ENCODE data around the gene FAM98C. TPM values are rescaled to one million over a fixed set of nuclear protein-coding genes. Genes with fewer than 3 reads are reported as not detected.
"Not testable (repeated sequence)": the region's sequence is repeated elsewhere in the genome, so short reads cannot be mapped to it uniquely, and the experiment has no call there.

FAM98C gene
- total RNA-seq, 2 experiments from 2014 or later, result 21.9 to 31.1 TPM

GRCh38 chr19:38405276-38405675 is 2.4 kb downstream of the FAM98C start:
- no peak for DNase-seq (ENCODE audit: low spot score)
- Histone ChIP-seq H3K9me2 (ENCODE audit: insufficient read depth, low read length) (no peaks in the 10 kb centered on the region), H3K27ac (ENCODE audit: low read depth, low read length, poor library complexity, severe bottlenecking) (no peak overlapping the region), H3K4me2 (ENCODE audit: low read length) (no peak overlapping the region), H3K9me3 (ENCODE audit: low read length) (no peaks in the 10 kb centered on the region), H3K4me1 (ENCODE audit: insufficient read depth, low read length, poor library complexity, severe bottlenecking) (peaks cover 4% of the 10 kb centered on the region), H3K79me2 (ENCODE audit: insufficient read depth, low read depth, low read length) (no peaks in the 10 kb centered on the region), H2AFZ (ENCODE audit: low read length) (no peak overlapping the region), H3K36me3 (ENCODE audit: insufficient read depth, low read length) (peaks cover 7% of the 10 kb centered on the region; the same call in 1 of the 2 replicates), H4K20me1 (ENCODE audit: insufficient read depth, low read length) (no peaks in the 10 kb centered on the region), H3K4me3 (ENCODE audit: low read depth, low read length, poor library complexity, severe bottlenecking) (no peak overlapping the region)
- intact Hi-C loops (cut with micrococcal nuclease; ENCODE audit: unreplicated experiment), result no loop called here
- ChIA-PET CTCF (ENCODE audit: unreplicated experiment) (no interaction called here), POLR2A (interaction anchor here (1.4 kb wide), 1 partner anchor 31 kb away, joined by 5 read pairs; the partner anchor contains the start of gene PSMD8)
- TF ChIP-seq CTCF (conservative IDR thresholded peaks at IDR 0.05; ENCODE audit: low read length) (no peak), EZH2phosphoT487 (IDR thresholded peaks at IDR 0.05; ENCODE audit: borderline replicate concordance, low read depth, low read length) (no peak)
- no TSS peak for BruUV-seq (replicated peaks)

GRCh38 chr19:38409631-38410133 is 6.8 kb downstream of the FAM98C start:
- intact Hi-C loops (cut with micrococcal nuclease; ENCODE audit: unreplicated experiment), result no loop called here

GRCh38 chr19:38410407-38410806 is 7.5 kb downstream of the FAM98C start:
- H4K20me1 ChIP-seq (ENCODE audit: insufficient read depth, low read length); H3K4me1 ChIP-seq (ENCODE audit: insufficient read depth, low read length, poor library complexity, severe bottlenecking); H3K9me3 ChIP-seq (ENCODE audit: low read length); intact Hi-C loops (cut with micrococcal nuclease; ENCODE audit: unreplicated experiment); H3K4me2 ChIP-seq (ENCODE audit: low read length); H3K27ac ChIP-seq (ENCODE audit: low read depth, low read length, poor library complexity, severe bottlenecking); CTCF ChIA-PET (ENCODE audit: unreplicated experiment); H3K36me3 ChIP-seq (ENCODE audit: insufficient read depth, low read length); DNase-seq (ENCODE audit: low spot score); H3K79me2 ChIP-seq (ENCODE audit: insufficient read depth, low read depth, low read length); BruUV-seq (replicated peaks); H2AFZ ChIP-seq (ENCODE audit: low read length); H3K9me2 ChIP-seq (ENCODE audit: insufficient read depth, low read length); H3K4me3 ChIP-seq (ENCODE audit: low read depth, low read length, poor library complexity, severe bottlenecking): not testable (repeated sequence)
- POLR2A ChIA-PET, result interaction anchor here (0.6 to 0.7 kb wide), 2 partner anchors 12 to 319 kb away, joined by 4 read pairs; no protein-coding TSS in a partner anchor

More at GRCh38 chr19:38409631-38410133, 6.8 kb downstream of the FAM98C start:
- Histone ChIP-seq H3K79me2 (ENCODE audit: insufficient read depth, low read depth, low read length) (no peaks in the 10 kb centered on the region), H3K9me3 (ENCODE audit: low read length) (no peaks in the 10 kb centered on the region), H4K20me1 (ENCODE audit: insufficient read depth, low read length) (no peaks in the 10 kb centered on the region), H3K36me3 (ENCODE audit: insufficient read depth, low read length) (peaks cover 7% of the 10 kb centered on the region; the same call in 1 of the 2 replicates), H3K9me2 (ENCODE audit: insufficient read depth, low read length) (no peaks in the 10 kb centered on the region), H3K4me3 (ENCODE audit: low read depth, low read length, poor library complexity, severe bottlenecking) (no peak overlapping the region), H3K27ac (ENCODE audit: low read depth, low read length, poor library complexity, severe bottlenecking) (no peak overlapping the region), H3K4me1 (ENCODE audit: insufficient read depth, low read length, poor library complexity, severe bottlenecking) (no peaks in the 10 kb centered on the region), H3K4me2 (ENCODE audit: low read length) (no peak overlapping the region), H2AFZ (ENCODE audit: low read length) (no peak overlapping the region)
- ChIA-PET CTCF (ENCODE audit: unreplicated experiment) (no interaction called here), POLR2A (interaction anchor here (0.6 to 0.7 kb wide), 2 partner anchors 11 to 318 kb away, joined by 4 read pairs; no protein-coding TSS in a partner anchor)
- DNase-seq (ENCODE audit: low spot score), result no peak
- TF ChIP-seq EZH2phosphoT487 (IDR thresholded peaks at IDR 0.05; ENCODE audit: borderline replicate concordance, low read depth, low read length) (no peak), CTCF (conservative IDR thresholded peaks at IDR 0.05; ENCODE audit: low read length) (no peak)
- BruUV-seq (replicated peaks), result no TSS peak

Data from OCI-LY7 (cell line).